AG04450 (cell line): Measurements from ENCODE around the gene TMEM151B. TPM values are rescaled to one million over a fixed set of nuclear protein-coding genes. Genes with fewer than 3 reads are reported as not detected.

Experiments used
- CTCF ChIA-PET: fragments of 300-600, 350-600 bp; formaldehyde crosslinking; extraction: SDS; loops from one replicate; lab custom pipeline; 2022; ENCODE audit warnings: antibody characterized with exemption, inconsistent platforms; lab: Charles Lee
- POLR2A ChIA-PET: fragments of 350-600 bp; formaldehyde crosslinking; extraction: SDS; loops from one replicate; lab custom pipeline; 2021; ENCODE audit warnings: antibody characterized with exemption, inconsistent platforms; lab: Yijun Ruan, JAX
- DNase-seq: peaks from one replicate; pipeline ENCODE4 v3.0.0-alpha.2; 2011; ENCODE audit warnings: low read depth, low spot score
- H3K27ac ChIP-seq: one replicate; pipeline ENCODE4 v1.5.1; 2012; ENCODE audit warnings: low read depth, low read length, control low read depth
- H3K27me3 ChIP-seq: one replicate; pipeline ENCODE4 v1.6.0; 2012; ENCODE audit warnings: low read length; ENCODE audit not compliant: control insufficient read depth, insufficient read depth
- H3K4me3 ChIP-seq: 2 replicates; pipeline ENCODE4 v1.5.1; 2011; ENCODE audit warnings: mild to moderate bottlenecking, low read depth, low read length, control low read depth
- H3K9me3 ChIP-seq: 2 replicates; pipeline ENCODE4 v1.5.1; 2012; ENCODE audit warnings: low read length; ENCODE audit not compliant: control insufficient read depth, insufficient read depth
- polyA minus RNA-seq: library from RNA; depleted of rRNA, polyadenylated mRNA; stranded (reverse); fragments of >200 nt; gene quantifications from 2 replicates; pipeline ENCODE4 v1.2.3, GENCODE V29; 2011; rRNA and poly(A)+ RNA removed
- polyA plus RNA-seq: library from polyadenylated mRNA; depleted of rRNA; stranded (reverse); fragments of >200 nt; gene quantifications from 2 replicates; pipeline ENCODE4 v1.2.3, GENCODE V29; 2011; rRNA removed
- TF ChIP-seq, protein P1 (sequence below): IDR thresholded peaks from 2 replicates; pipeline ENCODE4 v1.5.1; 2011; ENCODE audit warnings: low read depth, low read length, control low read depth, inconsistent platforms

TMEM151B gene
- polyA plus RNA-seq (not detected in 2 replicates), polyA minus RNA-seq (not detected in 2 replicates)

DNA sequence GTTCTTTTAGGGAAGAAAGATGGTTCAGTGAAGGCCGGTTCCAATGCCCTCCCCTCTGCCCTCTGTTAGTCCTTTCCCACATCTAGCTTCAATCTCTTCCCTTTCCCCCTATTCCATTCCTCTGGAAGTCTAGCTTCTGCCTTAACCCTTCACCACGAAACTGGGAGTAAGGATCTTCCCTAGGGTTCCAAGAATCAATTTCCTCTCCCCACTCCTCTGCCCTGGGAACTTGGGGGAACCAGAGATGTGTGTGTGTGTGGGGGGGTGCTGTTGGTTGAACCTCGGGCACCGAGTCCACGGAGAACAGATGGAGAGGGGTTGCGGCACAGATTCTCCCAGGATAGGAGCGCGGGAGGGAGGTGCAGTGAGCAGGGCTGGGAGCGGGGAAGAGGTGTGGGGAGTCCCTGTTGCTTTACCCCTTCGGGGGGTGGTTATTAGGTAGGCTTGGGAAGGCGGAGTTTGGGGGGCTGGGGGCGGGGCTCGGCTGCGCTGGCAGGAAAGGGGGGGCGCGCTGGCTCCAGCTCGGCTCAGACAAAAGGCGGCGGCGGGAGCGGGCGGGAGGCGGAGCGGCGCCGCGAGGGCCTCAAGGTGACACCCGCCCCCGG lies at the start of gene TMEM151B:
Gene TMEM151B, plus strand, starts transcription at position 530 of the 605 bp plus-strand sequence. CDS start 293 bp downstream, outside the sequence.
- DNase-seq = no peak
- ChIA-PET CTCF (interaction anchor here (0.6 to 6.0 kb wide), 5 partner anchors 33 to 68 kb away, joined by 5 to 93 read pairs (median 6); partner anchors contain the start of gene AARS2), POLR2A (interaction anchor here (0.6 kb wide), 1 partner anchor 13 kb away, joined by 3 read pairs; no protein-coding TSS in a partner anchor)
- Histone ChIP-seq H3K27ac (no peak within 1 kb of the TSS), H3K27me3 (peaks cover 58% of the 10 kb centered on the region), H3K4me3 (peak within 1 kb of the TSS; percentile 22; the same call in 1 of the 2 replicates), H3K9me3 (no peaks in the 10 kb centered on the region; the same call in 1 of the 2 replicates)
- TF ChIP-seq, protein P1, sequence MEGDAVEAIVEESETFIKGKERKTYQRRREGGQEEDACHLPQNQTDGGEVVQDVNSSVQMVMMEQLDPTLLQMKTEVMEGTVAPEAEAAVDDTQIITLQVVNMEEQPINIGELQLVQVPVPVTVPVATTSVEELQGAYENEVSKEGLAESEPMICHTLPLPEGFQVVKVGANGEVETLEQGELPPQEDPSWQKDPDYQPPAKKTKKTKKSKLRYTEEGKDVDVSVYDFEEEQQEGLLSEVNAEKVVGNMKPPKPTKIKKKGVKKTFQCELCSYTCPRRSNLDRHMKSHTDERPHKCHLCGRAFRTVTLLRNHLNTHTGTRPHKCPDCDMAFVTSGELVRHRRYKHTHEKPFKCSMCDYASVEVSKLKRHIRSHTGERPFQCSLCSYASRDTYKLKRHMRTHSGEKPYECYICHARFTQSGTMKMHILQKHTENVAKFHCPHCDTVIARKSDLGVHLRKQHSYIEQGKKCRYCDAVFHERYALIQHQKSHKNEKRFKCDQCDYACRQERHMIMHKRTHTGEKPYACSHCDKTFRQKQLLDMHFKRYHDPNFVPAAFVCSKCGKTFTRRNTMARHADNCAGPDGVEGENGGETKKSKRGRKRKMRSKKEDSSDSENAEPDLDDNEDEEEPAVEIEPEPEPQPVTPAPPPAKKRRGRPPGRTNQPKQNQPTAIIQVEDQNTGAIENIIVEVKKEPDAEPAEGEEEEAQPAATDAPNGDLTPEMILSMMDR = no peak

DNA sequence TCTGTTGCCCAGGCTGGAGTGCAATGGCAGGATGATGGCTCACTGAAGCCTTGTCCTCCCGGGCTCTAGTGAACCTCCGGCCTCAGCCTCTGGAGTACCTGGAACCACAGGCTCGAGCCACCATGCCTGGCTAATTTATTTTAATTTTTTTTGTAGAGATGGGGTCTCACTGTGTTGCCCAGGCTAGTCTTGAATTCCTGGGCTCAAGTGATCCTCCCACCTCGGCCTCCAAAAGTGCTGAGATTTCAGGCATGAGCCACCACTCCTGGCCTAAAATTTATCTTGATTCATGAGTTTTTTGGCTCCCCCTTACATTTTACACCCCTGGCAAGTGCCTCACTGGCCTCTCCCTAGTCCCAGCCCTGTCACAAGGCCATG lies 49.3 kb upstream of the TMEM151B start:
- no peak overlapping the region for H3K4me3 ChIP-seq
- POLR2A ChIA-PET = interaction anchor here (0.6 to 3.8 kb wide), 3 partner anchors 9 to 44 kb away, joined by 3 to 23 read pairs (median 4); partner anchors contain the start of gene HSP90AB1
- H3K27ac ChIP-seq = no peak overlapping the region
- DNase-seq = no peak
- CTCF ChIA-PET = interaction anchor here (0.6 to 8.8 kb wide), 7 partner anchors 12 to 626 kb away, joined by 3 to 83 read pairs (median 3); no protein-coding TSS in a partner anchor
- H3K9me3 ChIP-seq = no peaks in the 10 kb centered on the region
- no peaks in the 10 kb centered on the region for H3K27me3 ChIP-seq
- TF ChIP-seq, protein P1 = no peak

DNA sequence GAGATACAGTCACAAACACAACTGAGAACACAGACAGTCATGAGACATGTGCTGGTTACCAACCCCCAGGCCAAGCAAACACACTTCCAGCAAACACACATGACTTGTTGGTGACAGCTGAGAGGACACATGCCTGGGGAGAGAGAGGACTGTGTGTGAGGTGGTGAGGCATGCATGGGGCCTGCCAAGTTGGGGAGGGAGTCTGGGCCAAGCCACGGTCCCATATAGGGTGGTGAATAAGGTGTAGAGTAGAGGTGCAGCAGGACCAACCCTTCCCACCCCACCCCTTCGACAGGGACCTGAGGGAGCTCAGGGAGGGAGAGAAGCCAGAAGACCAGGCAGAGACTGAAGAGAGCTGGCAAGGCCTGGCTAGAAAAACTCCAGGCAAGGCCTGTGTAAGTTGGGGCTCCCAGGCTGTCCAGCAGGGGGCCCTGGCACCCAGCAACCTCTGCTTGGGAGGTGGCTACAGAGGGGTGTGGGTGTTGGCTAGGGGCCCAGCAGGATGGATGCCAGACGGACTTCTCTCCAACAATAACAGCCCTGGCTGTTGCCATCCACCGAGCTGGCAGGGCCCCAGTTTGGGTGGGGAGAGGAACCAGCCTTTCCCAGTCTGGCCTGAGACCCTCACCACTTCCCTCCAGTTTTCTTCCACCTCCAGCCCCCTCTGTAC lies 48.8 kb upstream of the TMEM151B start:
- CTCF ChIA-PET = interaction anchor here (0.6 to 8.8 kb wide), 12 partner anchors 8 to 857 kb away, joined by 3 to 83 read pairs (median 5); partner anchors contain the start of genes POLH and XPO5
- TF ChIP-seq, protein P1 = peak; percentile 71
- POLR2A ChIA-PET = interaction anchor here (0.6 to 3.8 kb wide), 4 partner anchors 12 to 43 kb away, joined by 3 to 23 read pairs (median 4); partner anchors contain the start of gene HSP90AB1
- Histone ChIP-seq H3K27me3 (no peaks in the 10 kb centered on the region), H3K4me3 (no peak overlapping the region), H3K27ac (no peak overlapping the region), H3K9me3 (no peaks in the 10 kb centered on the region)
- DNase-seq = no peak

DNA sequence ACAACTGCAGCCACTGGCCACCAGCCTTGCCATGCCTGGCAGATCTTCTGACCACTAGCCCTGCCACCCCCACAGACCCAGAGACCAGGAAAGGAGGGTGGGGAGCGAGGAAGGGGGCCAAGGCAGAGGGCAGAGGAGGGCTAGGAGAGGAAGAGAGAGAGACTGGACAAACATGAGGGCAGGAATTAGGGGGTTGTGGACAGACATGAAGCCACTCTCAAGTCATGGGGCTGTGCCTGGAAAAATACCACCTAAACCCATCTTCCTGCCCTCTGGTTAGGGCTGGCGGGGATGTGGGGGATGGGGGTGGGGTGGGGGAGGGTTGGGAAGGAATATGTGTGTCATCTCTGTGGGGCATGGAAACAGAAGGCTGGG lies 48.3 kb upstream of the TMEM151B start:
- TF ChIP-seq, protein P1 = no peak
- POLR2A ChIA-PET = interaction anchor here (0.6 to 3.8 kb wide), 3 partner anchors 12 to 29 kb away, joined by 3 to 23 read pairs (median 4); partner anchors contain the start of gene HSP90AB1
- Histone ChIP-seq H3K27me3 (no peaks in the 10 kb centered on the region), H3K9me3 (no peaks in the 10 kb centered on the region), H3K4me3 (no peak overlapping the region), H3K27ac (no peak overlapping the region)
- CTCF ChIA-PET = interaction anchor here (0.6 to 8.8 kb wide), 13 partner anchors 9 to 858 kb away, joined by 3 to 83 read pairs (median 5); partner anchors contain the start of genes POLH and XPO5
- no peak for DNase-seq
